GM10847 (cell line): ENCODE measurements around the gene ACOT7.

Source experiments
- POLR2A ChIP-seq: IDR thresholded peaks from 2 replicates; pipeline ENCODE4 v1.6.1; 2011; ENCODE audit not compliant: insufficient read length; ENCODE audit errors: extremely low read depth

ACOT7 gene

DNA sequence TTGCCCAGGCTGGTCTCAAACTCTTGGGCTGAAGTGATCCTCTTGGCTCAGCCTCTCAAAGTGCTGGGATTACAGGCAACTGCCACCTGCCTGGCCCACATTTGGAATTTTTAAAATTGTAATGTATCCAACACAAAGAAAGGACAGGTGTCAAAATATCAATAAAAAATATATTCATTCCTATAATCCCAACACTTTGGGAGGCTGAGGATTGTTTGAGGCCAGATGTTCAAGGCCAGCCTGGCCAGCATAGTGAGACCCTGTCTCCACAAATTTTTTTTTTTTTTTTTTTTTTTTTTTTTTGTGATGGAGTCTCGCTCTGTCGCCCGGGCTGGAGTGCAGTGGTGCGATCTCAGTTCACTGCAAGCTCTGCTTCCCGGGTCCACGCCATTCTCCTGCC lies 16.2 kb upstream of the ACOT7 start:
- TF ChIP-seq POLR2A, result no peak

DNA sequence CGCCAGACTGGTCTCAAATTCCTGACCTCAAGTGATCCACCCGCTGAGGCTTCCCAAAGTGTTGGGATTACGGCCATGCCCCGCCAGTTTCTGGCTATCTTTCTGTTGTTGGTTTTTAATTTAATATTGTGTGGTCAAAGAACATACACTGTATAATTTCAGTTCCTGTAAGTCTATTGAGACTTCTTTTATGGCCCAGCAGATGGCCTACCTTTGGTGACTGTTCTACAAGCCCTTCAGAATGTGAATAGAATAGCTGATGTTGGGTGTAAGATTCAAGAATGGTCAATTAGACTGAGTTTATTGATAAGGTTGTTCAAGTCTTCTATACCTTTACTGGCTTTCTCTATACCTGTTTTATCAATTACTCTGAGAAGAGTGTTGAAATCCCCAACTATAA lies 15.5 kb upstream of the ACOT7 start:
- no peak for TF ChIP-seq POLR2A

DNA sequence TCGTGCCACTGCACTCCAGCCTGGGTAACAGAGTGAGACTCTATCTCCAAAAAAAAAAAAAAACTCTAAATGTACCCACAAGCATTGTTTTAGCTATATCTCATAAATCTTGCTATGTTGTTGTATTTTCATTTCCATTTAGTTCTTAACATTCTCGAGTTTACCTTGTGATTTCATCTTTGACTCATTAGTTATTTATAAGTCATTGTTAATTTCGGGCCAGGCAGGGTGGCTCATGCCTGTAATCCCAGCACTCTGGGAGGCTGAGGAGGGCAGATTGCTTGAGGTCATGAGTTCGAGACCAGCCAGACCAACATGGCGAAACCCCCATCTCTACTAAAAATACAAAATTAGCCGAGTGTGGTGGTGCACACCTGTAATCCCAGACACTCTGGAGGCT lies 14.5 kb upstream of the ACOT7 start:
- no peak for TF ChIP-seq POLR2A

DNA sequence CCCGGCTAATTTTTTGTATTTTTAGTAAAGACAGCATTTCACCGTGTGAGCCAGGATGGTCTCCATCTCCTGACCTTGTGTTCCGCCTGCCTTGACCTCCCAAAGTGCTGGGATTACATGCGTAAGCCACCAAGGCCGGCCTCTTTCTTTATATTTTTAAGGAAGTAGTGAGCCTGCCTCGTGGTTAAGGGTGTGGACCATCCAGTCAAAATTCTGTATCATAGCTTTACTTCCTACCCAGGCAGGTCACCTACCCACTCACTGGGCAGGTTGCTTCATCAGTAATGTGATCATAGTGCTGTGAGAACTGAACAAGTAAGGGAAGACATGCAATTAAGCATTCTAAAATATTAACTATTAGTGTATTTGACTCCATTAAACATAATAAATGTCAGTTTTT lies 8.1 kb upstream of the ACOT7 start:
- no peak for TF ChIP-seq POLR2A

DNA sequence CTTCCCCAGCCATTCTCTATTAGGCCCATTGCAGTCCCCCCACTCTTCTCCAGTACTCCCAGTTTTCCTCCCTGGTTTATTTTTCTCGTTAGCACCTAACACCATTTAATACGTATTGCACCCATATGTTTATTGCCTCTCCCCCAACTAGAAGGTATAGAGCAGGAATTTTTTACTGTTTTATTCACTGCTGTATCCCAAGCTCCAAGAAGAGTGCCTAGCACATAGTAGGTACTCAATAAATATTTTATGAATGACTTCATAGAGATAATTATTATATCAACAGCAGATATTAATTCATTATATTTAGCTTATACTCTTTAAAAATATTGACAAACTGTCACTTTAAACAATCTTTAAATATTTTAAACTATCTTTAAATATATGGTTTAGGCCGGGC lies 5.7 kb upstream of the ACOT7 start:
- no peak for TF ChIP-seq POLR2A

DNA sequence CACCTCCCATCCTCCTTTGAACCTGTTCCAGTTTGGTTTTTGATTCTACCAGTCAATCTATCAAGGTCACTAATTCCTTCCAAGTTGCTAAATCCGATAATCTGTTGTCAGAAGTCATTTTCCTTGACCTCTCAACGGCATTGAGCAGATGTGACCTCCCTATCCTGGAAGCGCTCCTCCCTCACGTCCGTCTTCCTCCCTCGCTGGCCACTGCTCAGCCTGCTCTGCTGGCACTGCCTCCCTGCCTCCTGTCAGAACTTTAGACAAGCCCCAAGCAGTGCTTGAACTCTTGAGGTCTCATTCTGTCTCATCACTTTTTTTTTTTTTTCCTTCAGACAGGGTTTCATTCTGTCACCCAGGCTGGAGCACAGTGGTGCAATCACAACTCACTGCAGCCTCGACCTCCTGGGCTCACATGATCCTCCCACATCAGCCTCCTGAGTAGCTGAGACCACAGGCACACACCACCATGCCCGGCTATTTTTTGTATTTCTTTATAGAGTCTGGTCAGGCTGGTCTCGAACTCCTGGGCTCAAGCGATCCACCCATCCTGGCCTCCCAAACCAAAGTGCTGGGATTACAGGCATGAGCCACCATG lies 4.4 kb upstream of the ACOT7 start:
- TF ChIP-seq POLR2A, result no peak

DNA sequence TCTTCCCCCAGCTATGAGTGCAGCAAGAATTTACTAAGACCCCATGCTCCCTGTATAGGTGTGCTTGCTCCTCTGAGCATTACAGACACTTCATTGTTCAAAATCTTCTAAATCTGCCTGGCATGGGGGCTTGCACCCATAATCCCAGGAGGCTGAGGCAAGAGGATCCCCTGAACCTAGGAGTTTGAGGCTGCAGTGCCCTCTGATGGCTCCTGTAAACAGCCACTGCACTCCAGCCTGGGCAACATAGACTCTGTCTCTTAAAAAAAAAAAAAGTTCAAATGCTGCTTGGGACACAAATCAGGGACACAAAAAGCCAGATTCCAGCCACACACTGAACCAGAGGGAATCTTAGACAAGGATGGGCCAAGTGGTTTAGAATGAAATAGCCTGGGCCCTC lies 3.4 kb upstream of the ACOT7 start:
- no peak for TF ChIP-seq POLR2A

DNA sequence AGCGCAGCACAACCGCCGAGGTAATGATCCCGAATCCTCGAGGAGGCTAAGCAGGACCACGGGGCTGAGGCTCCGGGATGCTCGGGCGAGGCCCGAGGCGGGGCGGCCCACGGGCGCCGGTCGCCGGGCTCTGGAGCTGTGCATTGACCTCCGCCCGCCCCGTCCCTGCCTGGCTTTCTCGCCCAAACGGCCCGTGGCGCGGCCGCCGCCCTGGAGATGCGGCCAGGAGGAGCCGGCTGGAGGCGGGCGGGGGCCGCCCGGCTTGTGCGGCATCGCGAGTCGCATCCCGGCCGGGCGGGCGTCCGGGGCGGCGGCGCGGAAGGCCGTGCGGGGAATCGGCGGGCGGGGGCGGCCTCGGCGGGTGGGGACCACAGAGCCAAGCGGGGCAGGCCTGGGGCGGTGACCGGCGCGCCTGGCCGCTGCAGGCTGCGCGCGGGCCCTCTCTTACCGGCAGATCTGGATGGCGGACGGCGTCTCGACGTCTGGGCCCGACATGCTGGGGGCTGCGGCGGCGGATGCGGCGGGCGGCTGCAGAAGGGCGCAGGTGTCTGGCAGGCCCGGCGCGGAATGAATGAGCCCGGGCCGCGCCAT lies 663 bp downstream of the ACOT7 start:
- TF ChIP-seq POLR2A, result peak; percentile 63

DNA sequence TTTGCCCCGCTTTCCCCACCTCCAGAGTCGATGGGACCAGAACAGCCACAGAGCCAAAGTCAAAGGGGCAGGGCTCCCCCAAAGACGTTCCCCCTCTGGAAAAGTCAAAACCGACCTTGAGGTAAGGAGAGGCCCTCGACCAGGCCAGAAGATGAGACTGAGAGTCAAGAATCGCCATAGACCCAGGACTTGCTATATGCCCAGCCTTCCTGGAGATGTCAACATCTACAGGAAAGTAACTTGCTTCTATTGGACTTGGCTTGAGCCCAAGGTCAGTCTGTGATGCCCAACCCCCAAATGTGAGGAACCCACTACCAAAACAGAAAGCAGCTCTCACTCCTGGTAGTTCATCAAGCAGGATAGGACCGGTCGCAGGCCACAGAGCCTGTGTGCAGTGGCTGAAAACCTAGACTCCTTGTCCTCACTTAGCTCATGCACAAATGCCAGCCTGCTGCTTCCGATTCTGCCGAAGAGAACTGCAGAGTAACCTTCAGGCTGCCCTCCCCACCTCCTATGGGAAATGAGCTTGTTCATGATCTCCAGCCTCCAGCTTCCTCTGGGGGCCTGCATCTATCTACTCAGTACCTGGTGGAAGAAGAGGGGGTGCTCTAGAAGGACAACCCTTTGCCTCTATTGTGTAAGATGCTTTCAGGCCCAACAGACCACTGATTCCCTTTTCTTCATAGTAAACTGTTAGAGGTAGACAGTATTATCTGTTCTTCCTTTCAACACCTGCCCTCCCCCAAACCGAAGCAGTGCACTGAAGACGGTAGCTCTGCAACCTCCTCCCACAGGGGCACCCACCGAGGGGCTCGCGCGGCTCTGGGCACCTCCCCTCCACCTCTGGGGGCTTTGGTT lies 1.4 kb downstream of the ACOT7 start:
- TF ChIP-seq POLR2A, result no peak

DNA sequence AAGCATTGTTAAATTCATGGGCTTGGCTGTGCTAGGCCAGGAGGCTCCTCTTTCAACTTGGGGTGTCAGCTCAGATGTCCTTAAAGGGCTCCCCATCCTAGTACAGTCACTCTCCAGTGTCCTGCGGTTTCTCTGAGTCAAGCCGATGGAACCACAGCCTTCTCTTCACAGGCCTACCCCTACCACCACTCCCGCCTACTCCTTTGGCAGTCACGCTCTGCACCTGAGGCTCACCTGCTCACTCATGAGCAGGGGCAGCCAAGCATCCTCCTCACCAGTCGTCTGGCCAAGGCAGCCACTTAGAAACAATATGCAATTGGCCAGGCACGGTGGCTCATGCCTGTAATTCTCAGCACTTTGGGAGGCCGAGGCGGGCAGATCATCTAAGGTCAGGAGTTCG lies 3.6 kb downstream of the ACOT7 start:
- TF ChIP-seq POLR2A, result no peak

DNA sequence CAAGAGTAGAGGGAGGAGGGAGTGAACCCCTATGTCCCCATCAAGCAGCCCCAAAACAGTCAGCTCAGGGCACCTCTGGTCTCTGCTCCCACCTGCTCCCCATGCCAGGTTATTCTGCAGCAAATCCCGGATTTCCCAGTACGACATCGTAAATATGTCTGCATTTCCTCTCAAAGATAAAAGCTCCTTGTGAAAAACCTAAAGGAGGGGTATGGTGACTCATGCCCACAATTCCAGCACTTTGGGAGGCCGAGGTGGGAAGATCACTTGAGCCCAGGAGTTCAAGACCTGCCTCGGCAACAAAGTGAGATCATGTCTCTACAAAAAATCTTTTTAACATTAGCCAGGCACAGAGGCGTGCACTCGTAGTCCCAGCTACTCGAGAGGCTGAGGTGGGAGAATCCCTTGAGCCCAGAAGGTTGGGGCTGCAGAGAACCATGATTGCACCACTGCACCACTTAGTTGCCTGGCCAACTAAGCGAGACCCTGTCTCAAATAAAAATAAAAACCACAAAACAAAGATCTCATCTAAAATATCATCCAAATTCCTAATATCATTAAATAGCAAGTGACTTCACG lies 7.1 kb downstream of the ACOT7 start:
- no peak for TF ChIP-seq POLR2A

DNA sequence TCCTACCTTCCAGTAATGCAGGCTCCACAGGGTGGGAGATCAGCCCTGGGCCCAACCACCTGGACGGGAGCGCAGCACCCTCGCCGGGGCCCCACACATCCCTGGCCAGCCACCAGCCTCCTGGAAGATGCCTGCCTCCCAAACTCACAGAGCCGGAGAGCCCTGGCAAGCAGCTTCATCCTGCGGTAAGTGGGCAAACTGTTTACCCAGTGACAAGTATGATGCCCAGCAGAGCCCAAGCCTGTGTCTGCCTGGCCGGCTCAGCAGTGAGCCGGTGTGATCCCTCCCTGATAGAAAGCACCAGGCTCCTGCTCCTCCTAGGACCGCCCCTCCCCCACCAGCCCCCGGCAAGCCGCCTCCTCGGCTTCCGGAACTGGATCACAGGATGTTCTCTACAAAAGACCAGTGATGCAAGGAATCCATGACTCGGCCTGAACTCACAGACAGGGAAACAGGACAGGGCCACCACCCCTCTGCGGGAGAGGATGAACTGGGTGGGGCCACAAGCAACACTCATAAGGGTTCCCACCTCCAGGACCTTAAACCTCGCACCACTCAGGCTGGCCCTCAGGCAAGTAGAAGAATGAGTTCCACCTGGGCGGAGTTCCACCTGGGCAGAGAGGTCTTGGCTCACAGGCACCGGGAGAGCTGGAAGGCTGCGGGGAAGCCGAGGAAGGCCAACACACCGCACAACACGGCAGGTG lies 7.9 kb downstream of the ACOT7 start:
- no peak for TF ChIP-seq POLR2A

DNA sequence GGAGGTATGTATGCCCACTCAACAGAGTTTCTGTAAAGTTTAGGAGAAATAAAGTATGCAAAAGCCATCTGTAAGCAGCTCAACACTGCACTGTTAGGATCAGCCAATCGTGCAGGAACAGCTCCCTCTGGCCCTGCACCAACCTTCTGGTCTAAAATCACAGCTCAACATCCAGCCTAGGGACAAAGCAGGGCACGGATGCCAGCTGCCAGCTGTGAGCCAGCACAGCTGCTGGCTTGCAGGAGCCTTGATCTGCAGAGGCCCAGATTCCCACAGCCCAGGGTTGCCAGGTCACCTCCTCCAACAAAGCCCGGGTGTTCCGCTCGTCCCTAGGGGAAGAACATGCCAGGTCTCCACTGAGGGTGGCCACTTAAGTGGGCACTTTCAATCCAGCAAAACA lies 8.6 kb downstream of the ACOT7 start:
- TF ChIP-seq POLR2A, result no peak

DNA sequence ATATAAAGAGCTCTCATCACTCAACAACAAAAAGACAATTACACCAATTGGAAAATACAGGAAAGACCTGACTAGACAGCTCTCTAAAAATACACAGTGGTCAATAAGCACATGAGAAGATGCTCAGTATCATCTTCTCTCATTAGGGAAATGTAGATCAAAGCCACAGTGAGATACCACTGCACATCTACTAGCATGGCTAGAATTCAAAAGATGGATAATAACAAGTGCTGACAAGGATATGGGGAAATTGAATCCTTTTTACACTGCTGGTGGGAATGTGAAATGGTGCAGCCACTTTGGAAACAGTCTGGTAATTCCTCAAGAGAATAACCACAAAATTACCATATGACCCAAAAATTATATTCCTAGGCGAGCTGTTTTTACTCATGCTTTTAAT lies 9.4 kb downstream of the ACOT7 start:
- TF ChIP-seq POLR2A, result no peak

DNA sequence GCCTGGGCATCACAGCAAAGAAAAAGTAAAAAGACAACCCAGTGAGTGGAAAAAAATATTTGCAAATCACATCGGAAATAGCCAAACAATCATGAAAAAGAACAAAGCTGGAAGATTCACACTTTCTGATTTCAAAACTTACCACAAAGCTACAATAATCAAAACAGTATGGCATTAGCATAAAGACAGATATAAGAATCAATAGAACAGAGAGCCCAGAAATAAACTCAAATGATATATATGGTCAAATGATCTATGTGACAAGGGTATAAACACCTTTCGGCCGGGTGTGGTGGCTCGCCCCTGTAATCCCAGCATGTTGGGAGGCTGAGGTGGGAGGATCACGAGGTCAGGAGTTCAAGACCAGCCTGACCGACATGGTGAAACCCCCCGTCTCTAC lies 13.5 kb downstream of the ACOT7 start:
- TF ChIP-seq POLR2A, result no peak
